ENCODE results near the gene WDR87. TPM values are rescaled to one million over a fixed set of nuclear protein-coding genes. Genes with fewer than 3 reads are reported as not detected.

The WDR87 gene
- total RNA-seq, 1 donor from 2014 or later = not detected

- no peaks in the 10 kb centered on the region for H3K9me3 Mint-ChIP-seq (ENCODE audit: unreplicated experiment)
- DNase-seq (ENCODE audit: low spot score) = peak; percentile 63
- H3K4me1 Mint-ChIP-seq (ENCODE audit: unreplicated experiment) = peaks cover 14% of the 10 kb centered on the region
- H3K4me3 Mint-ChIP-seq (ENCODE audit: unreplicated experiment) = peak overlapping the region; percentile 43
- H3K27ac Mint-ChIP-seq (ENCODE audit: unreplicated experiment) = no peak overlapping the region
- TF ChIP-seq CTCF (IDR thresholded peaks at IDR 0.05; ENCODE audit: unreplicated experiment) = no peak
- peaks cover 3% of the 10 kb centered on the region for H3K27me3 Mint-ChIP-seq (ENCODE audit: unreplicated experiment)
- H3K36me3 Mint-ChIP-seq (ENCODE audit: low read depth, unreplicated experiment) = peaks cover 19% of the 10 kb centered on the region
Observed at GRCh38 chr19:37931881-37932655, 25.7 kb upstream of the WDR87 start.

- H3K36me3 Mint-ChIP-seq (ENCODE audit: low read depth, unreplicated experiment) = peaks cover 13% of the 10 kb centered on the region
- H3K4me3 Mint-ChIP-seq (ENCODE audit: unreplicated experiment) = no peak overlapping the region
- no peak overlapping the region for H3K27ac Mint-ChIP-seq (ENCODE audit: unreplicated experiment)
- no peak for TF ChIP-seq CTCF (IDR thresholded peaks at IDR 0.05; ENCODE audit: unreplicated experiment)
- DNase-seq (ENCODE audit: low spot score) = no peak
- no peaks in the 10 kb centered on the region for H3K27me3 Mint-ChIP-seq (ENCODE audit: unreplicated experiment)
- H3K9me3 Mint-ChIP-seq (ENCODE audit: unreplicated experiment) = no peaks in the 10 kb centered on the region
- peaks cover 17% of the 10 kb centered on the region for H3K4me1 Mint-ChIP-seq (ENCODE audit: unreplicated experiment)
Observed at GRCh38 chr19:37930416-37930815, 24.0 kb upstream of the WDR87 start.

GRCh38 chr19:37929355-37929923 lies 23.0 kb upstream of the WDR87 start:
- H3K4me3 Mint-ChIP-seq (ENCODE audit: unreplicated experiment) = no peak overlapping the region
- no peak for TF ChIP-seq CTCF (IDR thresholded peaks at IDR 0.05; ENCODE audit: unreplicated experiment)
- no peaks in the 10 kb centered on the region for H3K9me3 Mint-ChIP-seq (ENCODE audit: unreplicated experiment)
- H3K27me3 Mint-ChIP-seq (ENCODE audit: unreplicated experiment) = peaks cover 2% of the 10 kb centered on the region
- no peak overlapping the region for H3K27ac Mint-ChIP-seq (ENCODE audit: unreplicated experiment)
- H3K36me3 Mint-ChIP-seq (ENCODE audit: low read depth, unreplicated experiment) = peaks cover 5% of the 10 kb centered on the region
- DNase-seq (ENCODE audit: low spot score) = no peak
- H3K4me1 Mint-ChIP-seq (ENCODE audit: unreplicated experiment) = peaks cover 20% of the 10 kb centered on the region

GRCh38 chr19:37928527-37929286 lies 22.3 kb upstream of the WDR87 start:
- H3K27me3 Mint-ChIP-seq (ENCODE audit: unreplicated experiment) = peaks cover 2% of the 10 kb centered on the region
- no peaks in the 10 kb centered on the region for H3K9me3 Mint-ChIP-seq (ENCODE audit: unreplicated experiment)
- H3K4me1 Mint-ChIP-seq (ENCODE audit: unreplicated experiment) = peaks cover 20% of the 10 kb centered on the region
- no peak for DNase-seq (ENCODE audit: low spot score)
- TF ChIP-seq CTCF (IDR thresholded peaks at IDR 0.05; ENCODE audit: unreplicated experiment) = no peak
- H3K36me3 Mint-ChIP-seq (ENCODE audit: low read depth, unreplicated experiment) = peaks cover 5% of the 10 kb centered on the region
- no peak overlapping the region for H3K4me3 Mint-ChIP-seq (ENCODE audit: unreplicated experiment)
- H3K27ac Mint-ChIP-seq (ENCODE audit: unreplicated experiment) = no peak overlapping the region

Data from endothelial cell (in vitro differentiated cells).